Esophagus squamous epithelium (tissue), 5 donors: ENCODE measurements around the gene CYB561D1. TPM values are rescaled to one million over a fixed set of nuclear protein-coding genes. Genes with fewer than 3 reads are reported as not detected.

Experiments used
- DNase-seq: peaks from one replicate; lab custom pipeline; 2025; lab: John Stamatoyannopoulos, UW
- H3K27ac ChIP-seq, 4 donors: fragments of 200-600 bp; sonication (generic); one replicate each; pipeline ENCODE4 v1.5.1; 2016 to 2019; ENCODE audit warnings: mild to moderate bottlenecking in 1 of 4
- H3K27me3 ChIP-seq, 4 donors: fragments of 200-600 bp; sonication (generic); 1 replicate in 3 of 4; 2 replicates in 1 of 4; pipeline versions ENCODE4 v1.5.1 to v1.6.0; 2017 to 2021; ENCODE audit warnings: antibody characterized with exemption in 1 of 4
- H3K36me3 ChIP-seq, 3 donors: fragments of 200-600 bp; sonication (generic); one replicate each; pipeline ENCODE4 v1.5.1; 2016 to 2019
- H3K4me1 ChIP-seq, 3 donors: fragments of 200-600 bp; sonication (generic); one replicate each; pipeline ENCODE4 v1.5.1; 2017 to 2019
- H3K4me3 ChIP-seq, 4 donors: fragments of 200-600 bp; sonication (generic); 1 replicate in 3 of 4; 2 replicates in 1 of 4; pipeline ENCODE4 v1.5.1; 2016 to 2019; ENCODE audit warnings: mild to moderate bottlenecking in 2 of 4, moderate library complexity in 1 of 4
- H3K9me3 ChIP-seq, 3 donors: fragments of 200-600 bp; sonication (generic); one replicate each; pipeline ENCODE4 v1.5.1; 2016 to 2019
- CTCF ChIP-seq, 6 experiments: fragments of 450-650 bp in 4 of 6; fragments of 200-600 bp in 2 of 6; sonication (generic) in 2 of 6; IDR thresholded peaks; one replicate each; pipeline ENCODE4 v1.5.1; 2016 to 2019; ENCODE audit warnings: antibody characterized with exemption in 6 of 6, mild to moderate bottlenecking in 4 of 6, moderate library complexity in 4 of 6
- POLR2A ChIP-seq, 4 donors: fragments of 450-650 bp; IDR thresholded peaks; one replicate each; pipeline ENCODE4 v1.6.1; 2017; ENCODE audit warnings: antibody characterized with exemption in 4 of 4, mild to moderate bottlenecking in 4 of 4, moderate library complexity in 3 of 4
- WGBS, 2 donors: methylation state at CpG; one replicate each; pipeline ENCODE4 v1.1.5; 2018; 5-methylcytosine and 5-hydroxymethylcytosine counted together
- intact Hi-C: fragments of 100-400 bp; cut with DNase I; formaldehyde crosslinking; loops from one replicate; pipeline ENCODE4 v1.15.0; 2022
- total RNA-seq, 4 donors: library from RNA; depleted of rRNA; stranded (reverse); fragments of >200 nt; gene quantifications; one replicate each; pipeline ENCODE4 v1.1.0, GENCODE V29; 2016
- donor health status: DM: yes; HTN: yes; CAD: no.

The CYB561D1 gene
- total RNA-seq, 4 donors from 2014 or later, result 3.1 to 12.7 (median 7.3) TPM

- no peaks in the 10 kb centered on the region for H3K9me3 ChIP-seq
- intact Hi-C loops, result loop anchor here (5.0 to 10.0 kb wide), 2 partner anchors 96 to 444 kb away; partner anchors contain the start of gene AHCYL1
- no peaks in the 10 kb centered on the region for H3K36me3 ChIP-seq
Measured at GRCh38 chr1:109541102-109541501, 47.2 kb downstream of the CYB561D1 start.

GRCh38 chr1:109542657-109543056 is 48.8 kb downstream of the CYB561D1 start:
- H3K36me3 ChIP-seq, result no peaks in the 10 kb centered on the region
- WGBS, 2 donors, result 76 to 92% methylated on average over 7 to 9 of the region's 10 CpGs
- no peak for DNase-seq
- TF ChIP-seq POLR2A (IDR thresholded peaks at IDR 0.05) (no peak), CTCF (IDR thresholded peaks at IDR 0.05) (no peak)
- peaks cover 7 to 17% (median 13%) of the 10 kb centered on the region in 3 donors for H3K4me1 ChIP-seq
- no peaks in the 10 kb centered on the region for H3K9me3 ChIP-seq
- H3K4me3 ChIP-seq, result no peak overlapping the region
- H3K27me3 ChIP-seq, result no peaks in the 10 kb centered on the region
- intact Hi-C loops, result loop anchor here (5.0 to 10.0 kb wide), 2 partner anchors 95 to 442 kb away; partner anchors contain the start of gene AHCYL1
- no peak overlapping the region for H3K27ac ChIP-seq

More at GRCh38 chr1:109541102-109541501, 47.2 kb downstream of the CYB561D1 start:
- TF ChIP-seq POLR2A (IDR thresholded peaks at IDR 0.05), result no peak
- TF ChIP-seq CTCF (IDR thresholded peaks at IDR 0.05), result no peak
- Histone ChIP-seq H3K4me1 (peaks cover 0 to 6% (median 0%) of the 10 kb centered on the region in 3 donors), H3K4me3 (no peak overlapping the region), H3K27me3 (no peaks in the 10 kb centered on the region), H3K27ac (no peak overlapping the region)
- 89 to 100% methylated on average over 1 to 3 of the region's 3 CpGs for WGBS, 2 donors
- no peak for DNase-seq

GRCh38 chr1:109543283-109543987 is 49.5 kb downstream of the CYB561D1 start:
- TF ChIP-seq POLR2A (IDR thresholded peaks at IDR 0.05) (no peak), CTCF (IDR thresholded peaks at IDR 0.05) (no peak)
- Histone ChIP-seq H3K27me3 (no peaks in the 10 kb centered on the region), H3K4me3 (no peak overlapping the region), H3K4me1 (peaks cover 7 to 18% (median 14%) of the 10 kb centered on the region in 3 donors), H3K36me3 (no peaks in the 10 kb centered on the region), H3K27ac (no peak overlapping the region), H3K9me3 (no peaks in the 10 kb centered on the region)
- WGBS, 2 donors, result 83 to 85% methylated on average over 12 to 23 of the region's 24 CpGs
- DNase-seq, result no peak
- intact Hi-C loops, result loop anchor here (5.0 to 10.0 kb wide), 2 partner anchors 94 to 441 kb away; partner anchors contain the start of gene AHCYL1

- Histone ChIP-seq H3K4me3 (no peak overlapping the region), H3K27me3 (no peaks in the 10 kb centered on the region), H3K4me1 (peaks cover 7 to 21% (median 14%) of the 10 kb centered on the region in 3 donors), H3K36me3 (no peaks in the 10 kb centered on the region), H3K9me3 (no peaks in the 10 kb centered on the region), H3K27ac (no peak overlapping the region)
- no peak for DNase-seq
- no peak for TF ChIP-seq POLR2A (IDR thresholded peaks at IDR 0.05)
- TF ChIP-seq CTCF (IDR thresholded peaks at IDR 0.05), result no peak
- WGBS, 2 donors, result 60 to 67% methylated on average over 8 to 12 of the region's 14 CpGs
- intact Hi-C loops, result loop anchor here (5.0 to 10.0 kb wide), 2 partner anchors 93 to 441 kb away; partner anchors contain the start of gene AHCYL1
Measured at GRCh38 chr1:109543988-109544735, 50.3 kb downstream of the CYB561D1 start.
